ENCODE results near the gene GALNT15. TPM values are rescaled to one million over a fixed set of nuclear protein-coding genes. Genes with fewer than 3 reads are reported as not detected.
A peak's percentile ranks its signal among the peaks of the same experiment; 100 is the strongest.

GALNT15 gene
- total RNA-seq, 4 donors from 2014 or later = 75.4 to 297 (median 134) TPM

DNA sequence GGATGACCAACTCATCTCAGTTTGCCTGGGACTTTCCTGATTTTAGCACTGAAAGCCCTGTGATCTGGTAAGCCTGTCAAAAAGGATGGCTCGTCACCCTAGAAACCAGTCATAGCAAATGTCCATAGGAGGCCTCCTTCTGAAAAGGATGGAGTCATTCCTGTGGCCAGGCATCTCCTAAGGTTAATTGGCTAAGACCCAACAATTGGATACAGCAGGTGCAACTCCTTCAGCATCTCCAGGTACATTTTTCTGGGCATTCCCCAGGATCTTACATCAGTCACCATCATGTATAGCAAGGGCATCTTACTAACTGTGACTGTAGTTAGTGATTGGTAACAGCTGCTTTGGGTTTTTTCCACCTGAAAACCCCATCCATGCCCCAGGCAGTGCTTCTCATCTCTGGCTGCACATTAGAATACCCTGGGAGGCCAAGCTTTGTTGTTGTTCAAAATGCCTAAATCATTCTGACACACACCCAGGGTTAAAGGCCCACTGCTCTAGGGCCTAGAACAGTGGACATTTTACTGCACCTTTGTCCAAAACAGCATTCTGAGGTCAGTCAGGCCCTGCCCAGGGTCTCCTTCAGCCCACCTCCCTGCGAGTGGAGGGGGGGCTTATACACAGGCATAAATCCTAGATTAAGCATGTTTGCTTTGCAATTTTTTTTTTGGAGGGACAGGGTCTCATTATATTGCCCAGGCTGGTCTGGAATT is 28.3 kb upstream of the GALNT15 start:
- no peak for ATAC-seq
- WGBS, 2 donors (ENCODE audit: low coverage in 1 of 2) = 92 to 100% methylated on average over 2 of the region's 2 CpGs
- TF ChIP-seq POLR2A (IDR thresholded peaks at IDR 0.05) (no peak), EP300 (IDR thresholded peaks at IDR 0.05) (no peak), POLR2AphosphoS5 (IDR thresholded peaks at IDR 0.05) (no peak)
- TF ChIP-seq, protein P1, sequence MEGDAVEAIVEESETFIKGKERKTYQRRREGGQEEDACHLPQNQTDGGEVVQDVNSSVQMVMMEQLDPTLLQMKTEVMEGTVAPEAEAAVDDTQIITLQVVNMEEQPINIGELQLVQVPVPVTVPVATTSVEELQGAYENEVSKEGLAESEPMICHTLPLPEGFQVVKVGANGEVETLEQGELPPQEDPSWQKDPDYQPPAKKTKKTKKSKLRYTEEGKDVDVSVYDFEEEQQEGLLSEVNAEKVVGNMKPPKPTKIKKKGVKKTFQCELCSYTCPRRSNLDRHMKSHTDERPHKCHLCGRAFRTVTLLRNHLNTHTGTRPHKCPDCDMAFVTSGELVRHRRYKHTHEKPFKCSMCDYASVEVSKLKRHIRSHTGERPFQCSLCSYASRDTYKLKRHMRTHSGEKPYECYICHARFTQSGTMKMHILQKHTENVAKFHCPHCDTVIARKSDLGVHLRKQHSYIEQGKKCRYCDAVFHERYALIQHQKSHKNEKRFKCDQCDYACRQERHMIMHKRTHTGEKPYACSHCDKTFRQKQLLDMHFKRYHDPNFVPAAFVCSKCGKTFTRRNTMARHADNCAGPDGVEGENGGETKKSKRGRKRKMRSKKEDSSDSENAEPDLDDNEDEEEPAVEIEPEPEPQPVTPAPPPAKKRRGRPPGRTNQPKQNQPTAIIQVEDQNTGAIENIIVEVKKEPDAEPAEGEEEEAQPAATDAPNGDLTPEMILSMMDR (IDR thresholded peaks at IDR 0.05) = no peak
- no peaks in the 10 kb centered on the region for H3K27me3 ChIP-seq
- peaks cover 0 to 28% (median 2%) of the 10 kb centered on the region in 3 donors for H3K4me1 ChIP-seq
- H3K4me3 ChIP-seq = no peak overlapping the region
- no peaks in the 10 kb centered on the region for H3K9me3 ChIP-seq
- H3K36me3 ChIP-seq = no peaks in the 10 kb centered on the region
- no peak overlapping the region for H3K27ac ChIP-seq

DNA sequence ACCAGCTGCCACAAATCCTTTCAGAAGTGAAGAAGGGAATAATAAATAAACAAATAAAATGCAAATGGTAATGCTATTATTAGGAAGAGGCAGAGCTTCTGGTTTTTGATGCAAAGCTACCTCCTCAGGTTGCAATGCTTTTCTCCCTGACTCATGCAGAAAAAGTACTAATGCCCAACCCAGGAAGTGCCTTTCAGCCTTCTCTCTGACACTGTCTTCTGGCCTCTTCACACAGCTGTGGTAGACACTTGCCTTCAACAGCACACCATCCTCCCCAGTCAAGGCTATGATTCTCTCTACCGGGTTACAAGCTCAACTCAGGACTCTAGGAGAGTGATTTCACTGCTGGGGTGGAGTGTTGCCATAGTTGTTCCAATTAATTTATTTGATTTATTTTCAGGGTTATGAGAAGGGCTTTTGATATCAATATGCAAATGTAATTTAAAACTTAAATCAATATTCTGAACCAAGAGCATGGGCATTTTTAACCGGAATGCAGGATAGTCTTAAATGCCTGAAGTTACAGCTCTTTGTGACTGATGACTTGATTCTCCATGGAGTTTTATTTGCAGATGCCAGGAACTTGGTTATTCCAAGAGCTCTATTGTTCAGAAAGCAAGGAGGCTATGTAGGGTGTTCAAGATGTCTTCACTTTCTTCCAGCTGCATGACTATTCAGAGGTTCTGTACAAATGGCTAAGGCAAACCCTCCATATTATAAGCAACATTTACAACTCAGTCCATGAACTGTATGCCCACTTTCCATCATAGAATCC is 27.1 kb upstream of the GALNT15 start:
- WGBS, 2 donors (ENCODE audit: low coverage in 1 of 2) = 76 to 100% methylated on average over 1 to 2 of the region's 2 CpGs
- ATAC-seq = no peak
- H3K27me3 ChIP-seq = no peaks in the 10 kb centered on the region
- no peaks in the 10 kb centered on the region for H3K9me3 ChIP-seq
- H3K4me3 ChIP-seq = no peak overlapping the region
- TF ChIP-seq POLR2AphosphoS5 (IDR thresholded peaks at IDR 0.05) (no peak), POLR2A (IDR thresholded peaks at IDR 0.05) (no peak), EP300 (IDR thresholded peaks at IDR 0.05) (no peak)
- TF ChIP-seq, protein P1 (IDR thresholded peaks at IDR 0.05) = no peak
- H3K27ac ChIP-seq = peak overlapping the region in 3 of 4 donors; percentile 73 to 76 (median 75)
- H3K4me1 ChIP-seq = peaks cover 0 to 28% (median 2%) of the 10 kb centered on the region in 3 donors
- H3K36me3 ChIP-seq = no peaks in the 10 kb centered on the region

DNA sequence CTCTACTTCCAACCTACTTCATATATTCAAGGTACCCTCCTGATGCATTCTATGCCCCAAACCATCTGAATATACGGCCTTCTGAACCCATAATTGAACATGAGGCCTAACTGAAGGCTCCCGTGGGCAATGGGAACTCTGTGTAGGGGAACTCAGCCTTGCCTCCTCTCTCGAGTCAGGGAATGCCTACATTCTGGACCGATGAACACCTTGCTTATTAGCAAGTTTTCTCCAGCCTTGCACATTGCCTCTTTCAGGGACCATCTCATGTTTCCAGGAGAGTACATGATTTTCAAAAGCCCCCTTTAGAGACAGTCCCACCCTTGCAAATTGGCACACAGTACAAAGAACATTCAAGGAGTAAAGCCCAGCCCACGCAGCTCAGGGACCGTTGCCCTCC is 26.3 kb upstream of the GALNT15 start:
- H3K27me3 ChIP-seq = no peaks in the 10 kb centered on the region
- peak overlapping the region in 3 of 4 donors; percentile 73 to 76 (median 75) for H3K27ac ChIP-seq
- H3K4me3 ChIP-seq = no peak overlapping the region
- ATAC-seq = no peak
- no peak for TF ChIP-seq EP300 (IDR thresholded peaks at IDR 0.05)
- no peak for TF ChIP-seq POLR2AphosphoS5 (IDR thresholded peaks at IDR 0.05)
- no peak for TF ChIP-seq POLR2A (IDR thresholded peaks at IDR 0.05)
- TF ChIP-seq, protein P1 (IDR thresholded peaks at IDR 0.05) = no peak
- no peaks in the 10 kb centered on the region for H3K36me3 ChIP-seq
- H3K9me3 ChIP-seq = no peaks in the 10 kb centered on the region
- peaks cover 0 to 28% (median 2%) of the 10 kb centered on the region in 3 donors for H3K4me1 ChIP-seq
- 78 to 80% methylated on average over 5 to 6 of the region's 6 CpGs for WGBS, 2 donors (ENCODE audit: low coverage in 1 of 2)

DNA sequence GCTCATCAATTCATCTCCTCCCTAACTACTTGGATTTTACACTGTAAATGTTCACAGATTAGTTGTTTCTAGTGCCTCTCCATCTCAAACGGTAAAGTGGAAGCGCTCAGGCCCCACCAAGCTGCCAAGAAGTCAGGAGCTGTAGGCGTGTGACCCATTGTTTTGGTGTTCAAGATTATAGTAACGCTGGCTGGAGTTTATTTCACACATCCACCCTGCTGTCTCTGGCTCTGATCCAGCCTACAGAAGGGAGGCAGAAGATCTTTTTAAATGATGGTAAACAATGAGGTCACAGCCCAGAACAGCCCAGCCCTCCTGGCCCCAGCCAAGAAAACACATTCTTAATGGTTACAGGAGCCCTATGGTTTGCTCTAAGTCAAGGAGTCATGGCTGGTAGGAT is 25.7 kb upstream of the GALNT15 start:
- peaks cover 0 to 28% (median 2%) of the 10 kb centered on the region in 3 donors for H3K4me1 ChIP-seq
- H3K4me3 ChIP-seq = no peak overlapping the region
- H3K9me3 ChIP-seq = no peaks in the 10 kb centered on the region
- ATAC-seq = peak; percentile 91
- H3K27me3 ChIP-seq = no peaks in the 10 kb centered on the region
- H3K27ac ChIP-seq = peak overlapping the region; percentile 70 to 76 (median 74)
- no peaks in the 10 kb centered on the region for H3K36me3 ChIP-seq
- peak; percentile 83 for TF ChIP-seq POLR2AphosphoS5 (IDR thresholded peaks at IDR 0.05)
- TF ChIP-seq, protein P1 (IDR thresholded peaks at IDR 0.05) = no peak
- no peak for TF ChIP-seq EP300 (IDR thresholded peaks at IDR 0.05)
- no peak for TF ChIP-seq POLR2A (IDR thresholded peaks at IDR 0.05)
- no CpG with 5 or more reads among the region's 4 CpGs for WGBS, 2 donors (ENCODE audit: low coverage in 1 of 2)
